HepG2 (cell line): ENCODE results near the gene AGFG1. TPM values are rescaled to one million over a fixed set of nuclear protein-coding genes. Genes with fewer than 3 reads are reported as not detected.

Experiments
- ARHGAP35 ChIP-seq: sonication (generic); formaldehyde crosslinking; IDR thresholded peaks from 2 replicates; pipeline ENCODE4 v1.9.0; 2022; ENCODE audit warnings: mild to moderate bottlenecking, inconsistent platforms, moderate library complexity, missing genetic modification reagents, borderline replicate concordance
- ARNT2 ChIP-seq: sonication (generic); formaldehyde crosslinking; IDR thresholded peaks from 2 replicates; pipeline ENCODE4 v1.8.0; 2022; ENCODE audit warnings: mild to moderate bottlenecking, low read depth, missing genetic modification reagents, moderate library complexity
- DBP ChIP-seq: sonication (generic); formaldehyde crosslinking; IDR thresholded peaks from 2 replicates; pipeline ENCODE4 v1.4.0; 2020; ENCODE audit warnings: missing genetic modification reagents; ENCODE audit errors: not compliant biosample characterization
- FOSL2 ChIP-seq: sonication (generic); formaldehyde crosslinking; IDR thresholded peaks from 2 replicates; pipeline ENCODE4 v1.4.0; 2020; ENCODE audit warnings: missing genetic modification reagents
- HMG20A ChIP-seq: IDR thresholded peaks from 2 replicates; pipeline ENCODE4 v1.6.1; 2016; ENCODE audit warnings: borderline replicate concordance
- HMGXB4 ChIP-seq, 2 experiments: sonication (generic) in 1 of 2; formaldehyde crosslinking in 1 of 2; IDR thresholded peaks; 2 replicates each; pipeline versions ENCODE4 v1.4.0 to v1.6.1; 2018 to 2020; ENCODE audit warnings: missing genetic modification reagents in 2 of 2, borderline replicate concordance in 1 of 2, low read depth in 1 of 2, mild to moderate bottlenecking in 1 of 2, missing biosample characterization in 1 of 2
- HNF4A ChIP-seq: sonication (generic); formaldehyde crosslinking; IDR thresholded peaks from 2 replicates; pipeline ENCODE4 v1.4.0; 2020; ENCODE audit warnings: missing genetic modification reagents
- MED1 ChIP-seq: sonication (generic); formaldehyde crosslinking; IDR thresholded peaks from 2 replicates; pipeline ENCODE4 v1.4.0; 2020; ENCODE audit warnings: missing genetic modification reagents
- NFYC ChIP-seq: IDR thresholded peaks from 2 replicates; pipeline ENCODE4 v1.6.1; 2016; ENCODE audit warnings: missing genetic modification reagents, missing compliant biosample characterization
- PATZ1 ChIP-seq: sonication (generic); formaldehyde crosslinking; IDR thresholded peaks from 2 replicates; pipeline ENCODE4 v1.4.0; 2020; ENCODE audit warnings: missing genetic modification reagents
- PAWR ChIP-seq: sonication (generic); formaldehyde crosslinking; IDR thresholded peaks from 2 replicates; pipeline ENCODE4 v1.4.0; 2020; ENCODE audit warnings: missing genetic modification reagents, mild to moderate bottlenecking, borderline replicate concordance
- TBX2 ChIP-seq: sonication (generic); formaldehyde crosslinking; IDR thresholded peaks from 2 replicates; pipeline ENCODE4 v1.5.0; 2020; ENCODE audit warnings: missing genetic modification reagents, mild to moderate bottlenecking, borderline replicate concordance
- TFE3 ChIP-seq: IDR thresholded peaks from 2 replicates; pipeline ENCODE4 v1.6.1; 2016
- ZBTB20 ChIP-seq: sonication (generic); formaldehyde crosslinking; IDR thresholded peaks from 2 replicates; pipeline ENCODE4 v1.8.1; 2023; ENCODE audit warnings: missing genetic modification reagents, low read depth, mild to moderate bottlenecking, borderline replicate concordance
- ZBTB33 ChIP-seq: sonication (generic); formaldehyde crosslinking; IDR thresholded peaks from 2 replicates; pipeline ENCODE4 v1.4.0; 2020; ENCODE audit warnings: missing genetic modification reagents
- ZBTB37 ChIP-seq: sonication (generic); formaldehyde crosslinking; IDR thresholded peaks from 2 replicates; pipeline ENCODE4 v1.4.0; 2020; ENCODE audit warnings: mild to moderate bottlenecking, missing genetic modification reagents
- ZBTB42 ChIP-seq: sonication (generic); formaldehyde crosslinking; IDR thresholded peaks from 2 replicates; pipeline ENCODE4 v1.5.0; 2020; ENCODE audit warnings: mild to moderate bottlenecking, missing genetic modification reagents
- ZNF33A ChIP-seq: sonication (generic); formaldehyde crosslinking; IDR thresholded peaks from 2 replicates; pipeline ENCODE4 v1.5.1; 2020; ENCODE audit warnings: missing genetic modification reagents, mild to moderate bottlenecking, moderate library complexity, borderline replicate concordance
- polyA plus RNA-seq, 8 experiments: library from polyadenylated mRNA; depleted of rRNA in 3 of 8; stranded (reverse) in 7 of 8; unstranded in 1 of 8; fragments of >200 nt; fragmentation: Illumina TruSeq in 4 of 8; extraction: Trizol in 4 of 8; gene quantifications; 2 replicates each; pipeline versions ENCODE4 v1.2.1 to v1.2.3, GENCODE V29; 2011 to 2016; ENCODE audit warnings: low read depth in 4 of 8, missing spikeins in 1 of 8, mixed read lengths in 1 of 8; ENCODE audit not compliant: insufficient read depth in 1 of 8
- total RNA-seq, 5 experiments: library from RNA; depleted of rRNA; stranded (reverse); fragments of >200 nt; fragmentation: Illumina TruSeq; extraction: Trizol; gene quantifications; 2 replicates each; pipeline ENCODE4 v1.2.3, GENCODE V29; 2016; ENCODE audit warnings: low read depth in 1 of 5

The AGFG1 gene
- total and polyA plus RNA-seq, 2 of the 13 experiments (the other 11 are each of a cell fraction or from before 2014, with no cell fraction given): 145 to 168 TPM

- TF ChIP-seq PATZ1 (peak; percentile 30; the same call in 1 of the 2 replicates), NFYC (CRISPR knock-in tag) (no peak), HMG20A (CRISPR knock-in tag) (0 out of 2 replicates have a peak, but pooled peaks have one; percentile 32), TFE3 (CRISPR knock-in tag) (no peak), HMGXB4 (CRISPR knock-in tag; IDR thresholded peaks at IDR 0.05; ENCODE audit: borderline replicate concordance in 1 of 2, low read depth in 1 of 2) (no peak), ARNT2 (CRISPR knock-in tag) (no peak), PAWR (CRISPR knock-in tag) (no peak), HNF4A (peak; percentile 81), ZBTB37 (CRISPR knock-in tag) (peak; percentile 76; the same call in 1 of the 2 replicates), DBP (no peak), ZBTB20 (CRISPR knock-in tag) (no peak), MED1 (CRISPR knock-in tag) (no peak), ARHGAP35 (CRISPR knock-in tag) (no peak), FOSL2 (CRISPR knock-in tag) (peak; percentile 59), ZBTB33 (CRISPR knock-in tag) (0 out of 2 replicates have a peak, but pooled peaks have one; percentile 37), TBX2 (CRISPR knock-in tag) (peak; percentile 38; the same call in 1 of the 2 replicates), ZBTB42 (CRISPR knock-in tag) (no peak), ZNF33A (no peak)
Observed at GRCh38 chr2:227428731-227429285, 43.1 kb upstream of the AGFG1 start (continued).
